Erythroblast (primary cell): ENCODE data around the gene MOB3A.

Experiments used
- DNase-seq, 2 experiments: peaks; one replicate each; lab custom pipeline; 2025; lab: John Stamatoyannopoulos, UW
- GATA1 ChIP-seq: IDR thresholded peaks from 2 replicates; pipeline ENCODE4 v1.6.1; 2011; ENCODE audit warnings: low read depth, mild to moderate bottlenecking, control low read depth, low read length, moderate library complexity
- POLR2A ChIP-seq: IDR thresholded peaks from 2 replicates; pipeline ENCODE4 v1.6.1; 2011; ENCODE audit warnings: mild to moderate bottlenecking, low read length

MOB3A gene

DNA sequence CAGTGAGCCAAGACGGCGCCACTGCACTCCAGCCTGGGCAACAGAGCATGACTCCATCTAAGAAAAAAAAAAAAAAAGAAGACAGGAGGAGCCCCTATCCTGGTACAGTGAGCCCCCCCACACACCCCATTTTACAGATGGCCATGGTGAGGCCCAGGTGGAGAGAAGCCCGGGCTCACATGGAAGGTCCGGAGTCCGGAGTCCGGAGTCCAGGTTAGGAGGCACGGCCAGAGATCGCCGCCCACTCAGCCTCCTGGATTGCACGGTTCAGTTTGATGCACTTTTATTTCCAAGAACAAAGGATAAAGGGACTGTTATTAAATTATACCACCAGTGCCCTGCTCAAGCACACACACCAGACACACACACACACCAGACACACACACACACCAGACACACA, 69.4 kb downstream of the MOB3A start:
- DNase-seq: no peak
- TF ChIP-seq POLR2A (no peak), GATA1 (no peak)

DNA sequence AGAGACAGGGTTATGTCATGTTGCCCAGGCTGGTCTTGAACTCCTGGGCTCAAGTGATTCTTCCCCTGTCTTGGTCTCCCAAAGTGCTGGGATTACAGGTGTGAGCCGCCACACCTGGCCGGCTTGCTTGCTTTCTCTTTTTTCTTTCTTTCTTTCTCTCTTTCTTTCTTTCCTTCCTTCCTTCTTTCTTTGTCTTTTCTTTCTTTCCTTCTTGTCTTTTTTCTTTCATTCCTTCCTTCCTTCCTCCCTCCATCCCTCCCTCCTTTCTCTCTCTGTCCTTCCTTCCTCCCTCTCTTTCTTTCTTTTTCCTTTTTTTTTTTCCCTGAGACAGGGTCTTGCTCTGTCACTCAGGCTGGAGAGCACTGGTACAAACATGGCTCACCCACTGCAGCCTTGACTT, 73.8 kb downstream of the MOB3A start:
- no peak for DNase-seq
- TF ChIP-seq POLR2A (no peak), GATA1 (no peak)

- no peak for DNase-seq
- TF ChIP-seq POLR2A: no peak
- TF ChIP-seq GATA1: no peak
Measured at GRCh38 chr19:2021453-2022140, 74.5 kb downstream of the MOB3A start.
